Esophagus squamous epithelium (tissue), 4 donors: Measurements from ENCODE around the gene TCEA2.

Experiments
- POLR2A ChIP-seq, 4 donors: fragments of 450-650 bp; IDR thresholded peaks; one replicate each; pipeline ENCODE4 v1.6.1; 2017; ENCODE audit warnings: antibody characterized with exemption in 4 of 4, mild to moderate bottlenecking in 4 of 4, moderate library complexity in 3 of 4
- TF ChIP-seq, protein P1 (sequence below), 6 experiments: fragments of 450-650 bp in 4 of 6; fragments of 200-600 bp in 2 of 6; sonication (generic) in 2 of 6; IDR thresholded peaks; one replicate each; pipeline ENCODE4 v1.5.1; 2016 to 2019; ENCODE audit warnings: antibody characterized with exemption in 6 of 6, mild to moderate bottlenecking in 4 of 6, moderate library complexity in 4 of 6

DNA sequence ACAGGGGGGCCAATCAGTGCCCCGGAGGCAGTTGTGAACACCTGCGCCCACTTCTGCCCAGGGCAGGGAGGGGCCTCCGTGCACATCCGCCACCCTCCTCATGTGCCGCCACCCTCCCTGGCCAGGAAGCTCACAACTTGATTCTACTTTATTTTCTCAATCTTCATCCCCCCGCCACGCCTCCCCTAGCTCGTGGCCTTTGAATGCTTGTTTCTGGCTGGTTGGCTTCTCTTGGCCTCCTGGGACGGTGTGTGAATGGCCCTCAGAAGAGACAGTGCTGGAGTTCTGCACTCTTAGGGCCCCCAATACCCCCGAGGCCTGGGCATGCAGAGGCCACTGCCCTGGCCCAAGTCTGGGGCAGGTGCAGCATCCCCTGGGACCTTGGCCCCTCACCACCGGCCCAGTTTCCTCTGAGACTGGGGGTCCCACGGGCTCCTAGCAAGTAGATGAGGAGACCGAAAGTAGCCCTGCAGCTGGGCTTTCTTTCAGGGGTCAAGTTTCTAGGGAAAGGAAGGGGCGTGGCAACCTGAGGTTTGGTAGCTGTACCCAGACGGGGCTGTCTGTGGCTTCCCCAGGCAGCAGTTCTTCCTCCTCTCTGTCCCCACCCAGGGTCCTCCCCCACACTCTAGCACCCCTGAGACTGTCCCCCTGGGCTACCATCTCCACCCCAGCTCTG, 15.0 kb downstream of the TCEA2 start:
- TF ChIP-seq, protein P1, sequence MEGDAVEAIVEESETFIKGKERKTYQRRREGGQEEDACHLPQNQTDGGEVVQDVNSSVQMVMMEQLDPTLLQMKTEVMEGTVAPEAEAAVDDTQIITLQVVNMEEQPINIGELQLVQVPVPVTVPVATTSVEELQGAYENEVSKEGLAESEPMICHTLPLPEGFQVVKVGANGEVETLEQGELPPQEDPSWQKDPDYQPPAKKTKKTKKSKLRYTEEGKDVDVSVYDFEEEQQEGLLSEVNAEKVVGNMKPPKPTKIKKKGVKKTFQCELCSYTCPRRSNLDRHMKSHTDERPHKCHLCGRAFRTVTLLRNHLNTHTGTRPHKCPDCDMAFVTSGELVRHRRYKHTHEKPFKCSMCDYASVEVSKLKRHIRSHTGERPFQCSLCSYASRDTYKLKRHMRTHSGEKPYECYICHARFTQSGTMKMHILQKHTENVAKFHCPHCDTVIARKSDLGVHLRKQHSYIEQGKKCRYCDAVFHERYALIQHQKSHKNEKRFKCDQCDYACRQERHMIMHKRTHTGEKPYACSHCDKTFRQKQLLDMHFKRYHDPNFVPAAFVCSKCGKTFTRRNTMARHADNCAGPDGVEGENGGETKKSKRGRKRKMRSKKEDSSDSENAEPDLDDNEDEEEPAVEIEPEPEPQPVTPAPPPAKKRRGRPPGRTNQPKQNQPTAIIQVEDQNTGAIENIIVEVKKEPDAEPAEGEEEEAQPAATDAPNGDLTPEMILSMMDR (IDR thresholded peaks at IDR 0.05), result no peak
- TF ChIP-seq POLR2A (IDR thresholded peaks at IDR 0.05), result no peak
